ENCODE measurements around the gene HOXD8.

HOXD8 gene

GRCh38 chr2:176117162-176117822 lies 12.2 kb upstream of the HOXD8 start:
- DNase-seq (ENCODE audit: low read depth in 2 of 2): no peak

GRCh38 chr2:176117823-176118371 lies 11.6 kb upstream of the HOXD8 start:
- no peak for DNase-seq (ENCODE audit: low read depth in 2 of 2)

- no peak for DNase-seq (ENCODE audit: low read depth in 2 of 2)
Measured at GRCh38 chr2:176118601-176119339, 10.7 kb upstream of the HOXD8 start.

GRCh38 chr2:176120364-176121189 lies 8.9 kb upstream of the HOXD8 start:
- no peak for DNase-seq (ENCODE audit: low read depth in 2 of 2)

GRCh38 chr2:176121190-176122051 lies 8.1 kb upstream of the HOXD8 start:
- no peak for DNase-seq (ENCODE audit: low read depth in 2 of 2)

GRCh38 chr2:176122052-176122682 lies 7.3 kb upstream of the HOXD8 start:
- DNase-seq (ENCODE audit: low read depth in 2 of 2): no peak

- DNase-seq (ENCODE audit: low read depth in 2 of 2): no peak
Measured at GRCh38 chr2:176122683-176123410, 6.7 kb upstream of the HOXD8 start, which contains the start of gene HOXD9. Gene HOXD9, plus strand, starts transcription at chr2:176122719. Its CDS starts 50 bp downstream, at chr2:176122769.

- DNase-seq (ENCODE audit: low read depth in 2 of 2): no peak
Measured at GRCh38 chr2:176123411-176124109, 5.9 kb upstream of the HOXD8 start.

GRCh38 chr2:176124110-176124946 lies 5.2 kb upstream of the HOXD8 start:
- no peak for DNase-seq (ENCODE audit: low read depth in 2 of 2)

GRCh38 chr2:176124947-176125771 lies 4.3 kb upstream of the HOXD8 start:
- DNase-seq (ENCODE audit: low read depth in 2 of 2): no peak

- no peak for DNase-seq (ENCODE audit: low read depth in 2 of 2)
Measured at GRCh38 chr2:176125772-176126054, 3.8 kb upstream of the HOXD8 start.

- DNase-seq (ENCODE audit: low read depth in 2 of 2): peak; percentile 38 to 60
Measured at GRCh38 chr2:176126929-176127773, 2.4 kb upstream of the HOXD8 start.

- no peak for DNase-seq (ENCODE audit: low read depth in 2 of 2)
Measured at GRCh38 chr2:176127774-176128072, 1.8 kb upstream of the HOXD8 start.

- no peak for DNase-seq (ENCODE audit: low read depth in 2 of 2)
Measured at GRCh38 chr2:176128172-176128981, 1.1 kb upstream of the HOXD8 start.

- DNase-seq (ENCODE audit: low read depth in 2 of 2): no peak
Measured at GRCh38 chr2:176129813-176130146, 275 bp downstream of the HOXD8 start.
